IMR-90 (cell line): ENCODE data around the gene DEPDC1.
A peak's percentile ranks its signal among the peaks of the same experiment; 100 is the strongest.

Experiments
- FOS ChIP-seq: fragments of 150-350 bp; IDR thresholded peaks from 2 replicates; pipeline ENCODE4 v1.6.1; 2016; ENCODE audit warnings: low read depth, low read length
- MAFK ChIP-seq: IDR thresholded peaks from 2 replicates; pipeline ENCODE4 v1.6.1; 2012; ENCODE audit warnings: low read depth, low read length, improper control_type of control experiment
- MAZ ChIP-seq: IDR thresholded peaks from 2 replicates; pipeline ENCODE4 v1.6.1; 2012; ENCODE audit warnings: low read depth, mild to moderate bottlenecking, low read length, improper control_type of control experiment, moderate library complexity, borderline replicate concordance
- POLR2A ChIP-seq: IDR thresholded peaks from 2 replicates; pipeline ENCODE4 v1.6.1; 2012; ENCODE audit warnings: mild to moderate bottlenecking, low read depth, low read length
- RAD21 ChIP-seq: IDR thresholded peaks from 2 replicates; pipeline ENCODE4 v1.6.1; 2012; ENCODE audit warnings: low read length, improper control_type of control experiment
- RFX5 ChIP-seq: IDR thresholded peaks from 2 replicates; pipeline ENCODE4 v1.8.0; 2012; ENCODE audit warnings: low read depth, mild to moderate bottlenecking, low read length, moderate library complexity
- SMC3 ChIP-seq: fragments of 150-350 bp; IDR thresholded peaks from 2 replicates; pipeline ENCODE4 v1.6.1; 2016; ENCODE audit warnings: low read depth, mild to moderate bottlenecking, antibody characterized with exemption, low read length, moderate library complexity
- TF ChIP-seq, protein P1 (sequence below): conservative IDR thresholded peaks from 2 replicates; pipeline ENCODE4 v1.5.1; 2012; ENCODE audit warnings: mild to moderate bottlenecking, low read depth, low read length, improper control_type of control experiment
- TF ChIP-seq, protein P2 (sequence below): fragments of 150-350 bp; IDR thresholded peaks from 2 replicates; pipeline ENCODE4 v1.6.1; 2017; ENCODE audit warnings: mild to moderate bottlenecking, antibody characterized with exemption, low read length, low read depth

GRCh38 chr1:68511254-68511653, 14.4 kb upstream of the DEPDC1 start:
- TF ChIP-seq, protein P1, sequence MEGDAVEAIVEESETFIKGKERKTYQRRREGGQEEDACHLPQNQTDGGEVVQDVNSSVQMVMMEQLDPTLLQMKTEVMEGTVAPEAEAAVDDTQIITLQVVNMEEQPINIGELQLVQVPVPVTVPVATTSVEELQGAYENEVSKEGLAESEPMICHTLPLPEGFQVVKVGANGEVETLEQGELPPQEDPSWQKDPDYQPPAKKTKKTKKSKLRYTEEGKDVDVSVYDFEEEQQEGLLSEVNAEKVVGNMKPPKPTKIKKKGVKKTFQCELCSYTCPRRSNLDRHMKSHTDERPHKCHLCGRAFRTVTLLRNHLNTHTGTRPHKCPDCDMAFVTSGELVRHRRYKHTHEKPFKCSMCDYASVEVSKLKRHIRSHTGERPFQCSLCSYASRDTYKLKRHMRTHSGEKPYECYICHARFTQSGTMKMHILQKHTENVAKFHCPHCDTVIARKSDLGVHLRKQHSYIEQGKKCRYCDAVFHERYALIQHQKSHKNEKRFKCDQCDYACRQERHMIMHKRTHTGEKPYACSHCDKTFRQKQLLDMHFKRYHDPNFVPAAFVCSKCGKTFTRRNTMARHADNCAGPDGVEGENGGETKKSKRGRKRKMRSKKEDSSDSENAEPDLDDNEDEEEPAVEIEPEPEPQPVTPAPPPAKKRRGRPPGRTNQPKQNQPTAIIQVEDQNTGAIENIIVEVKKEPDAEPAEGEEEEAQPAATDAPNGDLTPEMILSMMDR = no peak
- TF ChIP-seq RAD21 = no peak
- TF ChIP-seq MAFK = peak; percentile 59
- TF ChIP-seq, protein P2, sequence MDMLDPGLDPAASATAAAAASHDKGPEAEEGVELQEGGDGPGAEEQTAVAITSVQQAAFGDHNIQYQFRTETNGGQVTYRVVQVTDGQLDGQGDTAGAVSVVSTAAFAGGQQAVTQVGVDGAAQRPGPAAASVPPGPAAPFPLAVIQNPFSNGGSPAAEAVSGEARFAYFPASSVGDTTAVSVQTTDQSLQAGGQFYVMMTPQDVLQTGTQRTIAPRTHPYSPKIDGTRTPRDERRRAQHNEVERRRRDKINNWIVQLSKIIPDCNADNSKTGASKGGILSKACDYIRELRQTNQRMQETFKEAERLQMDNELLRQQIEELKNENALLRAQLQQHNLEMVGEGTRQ = no peak
- TF ChIP-seq POLR2A = no peak
- no peak for TF ChIP-seq SMC3
- no peak for TF ChIP-seq RFX5
- no peak for TF ChIP-seq MAZ
- TF ChIP-seq FOS = no peak
